Fibroblast of lung (primary cell): ENCODE results near the gene ZNF445. TPM values are rescaled to one million over a fixed set of nuclear protein-coding genes. Genes with fewer than 3 reads are reported as not detected.

Experiments
- DNase-seq, 2 donors: peaks; one replicate each; pipeline versions ENCODE4 v3.0.0 to v3.0.0-alpha.2; 2010; ENCODE audit warnings: low read depth in 2 of 2
- H2AFZ ChIP-seq: 2 replicates; pipeline ENCODE4 v1.5.1; 2012; ENCODE audit warnings: low read length, control low read depth, inconsistent platforms
- H3K27ac ChIP-seq: 2 replicates; pipeline ENCODE4 v1.5.1; 2011; ENCODE audit warnings: low read length, control low read depth; ENCODE audit not compliant: insufficient read depth
- H3K27me3 ChIP-seq: 2 replicates; pipeline ENCODE4 v1.5.1; 2011; ENCODE audit warnings: mild to moderate bottlenecking, low read length; ENCODE audit not compliant: control insufficient read depth, insufficient read depth
- H3K36me3 ChIP-seq: 2 replicates; pipeline ENCODE4 v1.5.1; 2011; ENCODE audit warnings: low read length; ENCODE audit not compliant: control insufficient read depth, insufficient read depth
- H3K4me1 ChIP-seq: 2 replicates; pipeline ENCODE4 v1.5.1; 2011; ENCODE audit warnings: low read length; ENCODE audit not compliant: control insufficient read depth, insufficient read depth; ENCODE audit errors: extremely low read depth
- H3K4me2 ChIP-seq: 2 replicates; pipeline ENCODE4 v1.5.1; 2011; ENCODE audit warnings: low read length, control low read depth; ENCODE audit not compliant: insufficient read depth; ENCODE audit errors: extremely low read depth
- H3K4me3 ChIP-seq, 4 experiments: fragments of 200-600 bp in 1 of 4; sonication (generic) in 1 of 4; replicated peaks in 1 of 4; 2 replicates each; pipeline ENCODE4 v1.5.1; 2011 to 2016; ENCODE audit warnings: low read length in 4 of 4, low read depth in 3 of 4, mild to moderate bottlenecking in 3 of 4, control low read depth in 2 of 4, inconsistent platforms in 1 of 4, mixed read lengths in 1 of 4; ENCODE audit not compliant: insufficient read depth in 1 of 4; ENCODE audit errors: control extremely low read depth in 1 of 4
- H3K79me2 ChIP-seq: 2 replicates; pipeline ENCODE4 v1.5.1; 2012; ENCODE audit warnings: mild to moderate bottlenecking, low read length, inconsistent platforms; ENCODE audit not compliant: control insufficient read depth, insufficient read depth
- H3K9ac ChIP-seq: 2 replicates; pipeline ENCODE4 v1.5.1; 2011; ENCODE audit warnings: mild to moderate bottlenecking, low read length, control low read depth; ENCODE audit not compliant: insufficient read depth
- H3K9me3 ChIP-seq: 2 replicates; pipeline ENCODE4 v1.5.1; 2012; ENCODE audit warnings: low read depth, low read length; ENCODE audit not compliant: control insufficient read depth, insufficient read depth
- H4K20me1 ChIP-seq: 2 replicates; pipeline ENCODE4 v1.5.1; 2011; ENCODE audit warnings: low read length; ENCODE audit not compliant: control insufficient read depth, insufficient read depth; ENCODE audit errors: extremely low read depth
- EZH2 ChIP-seq: IDR thresholded peaks from 2 replicates; pipeline ENCODE4 v1.5.1; 2012; ENCODE audit warnings: low read length, control low read depth, mild to moderate bottlenecking; ENCODE audit errors: missing control alignments
- polyA plus RNA-seq, 2 donors: library from polyadenylated mRNA; depleted of rRNA in 1 of 2; stranded (reverse) in 1 of 2; unstranded in 1 of 2; fragments of >200 nt; gene quantifications; 2 replicates each; pipeline ENCODE4 v1.2.1, GENCODE V29; 2011 to 2012; ENCODE audit warnings: missing spikeins in 1 of 2
- total RNA-seq: library from RNA; depleted of rRNA; stranded (reverse); fragments of >200 nt; gene quantifications from 2 replicates; pipeline ENCODE4 v1.2.1, GENCODE V29; 2014
- TF ChIP-seq, protein P1 (sequence below), 2 donors: IDR thresholded peaks in 1 of 2; conservative IDR thresholded peaks in 1 of 2; 1 replicate in 1 of 2; 2 replicates in 1 of 2; pipeline ENCODE4 v1.5.1; 2011 to 2012; ENCODE audit warnings: low read length in 2 of 2, control low read depth in 1 of 2, inconsistent platforms in 1 of 2, low read depth in 1 of 2, mild to moderate bottlenecking in 1 of 2

Gene ZNF445
- total and polyA plus RNA-seq, 2 donors (not counting 1 experiment from before 2014, with no cell fraction given): 4.5 to 9.1 TPM

DNA sequence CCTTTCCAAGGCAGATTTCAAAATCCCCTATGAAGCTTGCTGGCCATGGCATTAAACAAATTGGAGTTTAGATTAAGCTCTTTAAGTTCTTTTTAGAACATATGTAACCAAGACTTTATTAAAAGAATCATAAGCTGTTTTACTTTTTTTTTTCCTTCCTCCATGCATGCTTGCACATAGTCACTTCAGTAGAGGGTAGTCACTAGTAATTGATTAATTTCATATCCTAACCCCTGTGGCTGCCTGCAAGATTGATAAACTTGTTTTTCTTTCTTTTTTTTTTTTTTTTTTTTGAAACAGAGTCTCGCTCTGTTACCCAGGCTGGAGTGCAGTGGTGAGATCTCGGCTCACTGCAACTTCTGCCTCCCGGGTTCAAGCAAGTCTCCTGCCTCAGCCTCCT is 44.3 kb upstream of the ZNF445 start:
- no peak overlapping the region for H3K27ac ChIP-seq
- TF ChIP-seq EZH2: no peak
- TF ChIP-seq, protein P1, sequence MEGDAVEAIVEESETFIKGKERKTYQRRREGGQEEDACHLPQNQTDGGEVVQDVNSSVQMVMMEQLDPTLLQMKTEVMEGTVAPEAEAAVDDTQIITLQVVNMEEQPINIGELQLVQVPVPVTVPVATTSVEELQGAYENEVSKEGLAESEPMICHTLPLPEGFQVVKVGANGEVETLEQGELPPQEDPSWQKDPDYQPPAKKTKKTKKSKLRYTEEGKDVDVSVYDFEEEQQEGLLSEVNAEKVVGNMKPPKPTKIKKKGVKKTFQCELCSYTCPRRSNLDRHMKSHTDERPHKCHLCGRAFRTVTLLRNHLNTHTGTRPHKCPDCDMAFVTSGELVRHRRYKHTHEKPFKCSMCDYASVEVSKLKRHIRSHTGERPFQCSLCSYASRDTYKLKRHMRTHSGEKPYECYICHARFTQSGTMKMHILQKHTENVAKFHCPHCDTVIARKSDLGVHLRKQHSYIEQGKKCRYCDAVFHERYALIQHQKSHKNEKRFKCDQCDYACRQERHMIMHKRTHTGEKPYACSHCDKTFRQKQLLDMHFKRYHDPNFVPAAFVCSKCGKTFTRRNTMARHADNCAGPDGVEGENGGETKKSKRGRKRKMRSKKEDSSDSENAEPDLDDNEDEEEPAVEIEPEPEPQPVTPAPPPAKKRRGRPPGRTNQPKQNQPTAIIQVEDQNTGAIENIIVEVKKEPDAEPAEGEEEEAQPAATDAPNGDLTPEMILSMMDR (conservative IDR thresholded peaks at IDR 0.05 in 1 of 2, IDR thresholded peaks at IDR 0.05 in 1 of 2; ENCODE audit: low read depth in 1 of 2, low read length in 2 of 2): no peak

DNA sequence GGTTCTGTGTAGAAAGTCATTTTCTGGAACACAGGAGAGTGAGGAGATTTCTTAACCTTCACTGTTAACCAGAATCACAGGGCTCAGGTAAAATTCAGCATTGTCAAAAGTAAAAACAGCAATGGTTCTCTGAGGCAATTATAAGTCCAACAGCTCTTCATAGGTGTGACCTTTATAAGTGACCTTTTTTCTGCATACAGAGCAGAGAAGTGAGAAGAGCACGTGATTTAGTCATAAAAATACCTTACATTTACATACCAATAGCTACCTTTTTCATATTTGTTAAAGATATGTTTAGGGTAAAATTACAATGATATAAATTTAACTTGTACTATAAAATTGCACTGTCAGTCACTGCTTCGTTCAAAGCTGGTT is 41.3 kb upstream of the ZNF445 start:
- H3K27me3 ChIP-seq: no peaks in the 10 kb centered on the region
- H3K79me2 ChIP-seq: no peaks in the 10 kb centered on the region
- H2AFZ ChIP-seq: no peak overlapping the region
- TF ChIP-seq, protein P1 (conservative IDR thresholded peaks at IDR 0.05 in 1 of 2, IDR thresholded peaks at IDR 0.05 in 1 of 2; ENCODE audit: low read depth in 1 of 2, low read length in 2 of 2): no peak
- TF ChIP-seq EZH2: no peak
- H3K4me3 ChIP-seq: no peak overlapping the region
- no peaks in the 10 kb centered on the region for H4K20me1 ChIP-seq
- H3K27ac ChIP-seq: no peak overlapping the region
- no peak overlapping the region for H3K9ac ChIP-seq
- no peak for DNase-seq
- H3K36me3 ChIP-seq: no peaks in the 10 kb centered on the region
- no peaks in the 10 kb centered on the region for H3K9me3 ChIP-seq
- H3K4me1 ChIP-seq: no peaks in the 10 kb centered on the region
- H3K4me2 ChIP-seq: no peak overlapping the region

More for the DNA sequence above, 44.3 kb upstream of the ZNF445 start:
- H3K27me3 ChIP-seq: no peaks in the 10 kb centered on the region
- H2AFZ ChIP-seq: no peak overlapping the region
- no peaks in the 10 kb centered on the region for H3K79me2 ChIP-seq
- H3K36me3 ChIP-seq: no peaks in the 10 kb centered on the region
- no peak overlapping the region for H3K9ac ChIP-seq
- no peak for DNase-seq
- H3K4me1 ChIP-seq: no peaks in the 10 kb centered on the region
- H3K4me3 ChIP-seq: no peak overlapping the region
- no peaks in the 10 kb centered on the region for H3K9me3 ChIP-seq
- H3K4me2 ChIP-seq: no peak overlapping the region
- no peaks in the 10 kb centered on the region for H4K20me1 ChIP-seq

DNA sequence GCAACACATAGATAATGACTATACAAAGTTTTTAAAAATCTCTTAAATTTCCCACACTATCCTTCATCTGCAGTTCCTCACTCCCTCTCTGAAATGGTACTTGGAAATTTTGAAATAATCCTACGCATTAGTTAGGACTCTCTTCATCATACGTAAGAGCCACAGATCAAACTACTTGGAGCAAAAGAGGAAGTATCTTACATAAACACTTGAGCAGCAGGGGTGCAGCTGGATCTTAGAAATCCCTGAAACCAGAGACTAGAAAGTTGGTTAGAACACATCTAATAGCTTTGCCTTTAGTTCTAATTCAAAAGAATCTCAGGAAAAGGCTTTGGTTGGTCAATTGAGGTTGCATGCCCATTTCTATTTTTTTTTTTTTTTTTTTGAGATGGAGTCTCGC is 38.8 kb upstream of the ZNF445 start:
- H3K27ac ChIP-seq: no peak overlapping the region
- H3K4me3 ChIP-seq: no peak overlapping the region
- H4K20me1 ChIP-seq: no peaks in the 10 kb centered on the region
- H3K79me2 ChIP-seq: no peaks in the 10 kb centered on the region
- no peak overlapping the region for H2AFZ ChIP-seq
- H3K9ac ChIP-seq: no peak overlapping the region
- DNase-seq: no peak
- no peak for TF ChIP-seq EZH2
- TF ChIP-seq, protein P1 (conservative IDR thresholded peaks at IDR 0.05 in 1 of 2, IDR thresholded peaks at IDR 0.05 in 1 of 2; ENCODE audit: low read depth in 1 of 2, low read length in 2 of 2): no peak
- no peaks in the 10 kb centered on the region for H3K36me3 ChIP-seq
- no peaks in the 10 kb centered on the region for H3K4me1 ChIP-seq
- no peaks in the 10 kb centered on the region for H3K9me3 ChIP-seq
- H3K4me2 ChIP-seq: no peak overlapping the region
- no peaks in the 10 kb centered on the region for H3K27me3 ChIP-seq
